Activated CD4-positive, alpha-beta T cell treated with anti-CD3 and anti-CD28 coated beads, Interleukin-2, amount 50 U/mL, for 24 hours (primary cell): ENCODE data around the gene QPRT.
"Not testable (repeated sequence)": the region's sequence is repeated elsewhere in the genome, so short reads cannot be mapped to it uniquely, and the experiment has no call there.

Experiments used
- DNase-seq, 2 donors: peaks; one replicate each; pipeline ENCODE4 v3.0.0-alpha.2; 2020; ENCODE audit warnings: low read depth in 1 of 2, low spot score in 1 of 2

The QPRT gene

GRCh38 chr16:29678691-29679267 lies at the start of gene QPRT:
Gene QPRT, plus strand, starts transcription at chr16:29679180. Its CDS starts 18 bp downstream, at chr16:29679198.
- DNase-seq, result no peak

GRCh38 chr16:29629318-29629717 lies 49.7 kb upstream of the QPRT start:
- not testable (repeated sequence) for DNase-seq

- not testable (repeated sequence) for DNase-seq
Observed at GRCh38 chr16:29631658-29632057, 47.3 kb upstream of the QPRT start.

- not testable (repeated sequence) for DNase-seq
Observed at GRCh38 chr16:29635902-29636301, 43.1 kb upstream of the QPRT start.

GRCh38 chr16:29636368-29636767 lies 42.6 kb upstream of the QPRT start:
- DNase-seq, result not testable (repeated sequence)

GRCh38 chr16:29638751-29639150 lies 40.2 kb upstream of the QPRT start:
- DNase-seq, result not testable (repeated sequence)

- DNase-seq, result no peak
Observed at GRCh38 chr16:29641561-29641960, 37.4 kb upstream of the QPRT start.

- no peak for DNase-seq
Observed at GRCh38 chr16:29643596-29643995, 35.4 kb upstream of the QPRT start.

- no peak for DNase-seq
Observed at GRCh38 chr16:29644338-29644857, 34.6 kb upstream of the QPRT start.

GRCh38 chr16:29644973-29645693 lies 33.8 kb upstream of the QPRT start:
- DNase-seq, result no peak

- DNase-seq, result no peak
Observed at GRCh38 chr16:29645694-29646187, 33.2 kb upstream of the QPRT start.

- no peak for DNase-seq
Observed at GRCh38 chr16:29646947-29647346, 32.0 kb upstream of the QPRT start.

GRCh38 chr16:29649588-29650494 lies 29.1 kb upstream of the QPRT start:
- DNase-seq, result no peak

GRCh38 chr16:29650771-29651170 lies 28.2 kb upstream of the QPRT start:
- DNase-seq, result no peak

- no peak for DNase-seq
Observed at GRCh38 chr16:29651774-29652349, 27.1 kb upstream of the QPRT start.

- DNase-seq, result no peak
Observed at GRCh38 chr16:29653471-29653870, 25.5 kb upstream of the QPRT start.

GRCh38 chr16:29653890-29654289 lies 25.1 kb upstream of the QPRT start:
- not testable (repeated sequence) for DNase-seq

- DNase-seq, result no peak
Observed at GRCh38 chr16:29656688-29657523, 22.1 kb upstream of the QPRT start.

- no peak for DNase-seq
Observed at GRCh38 chr16:29658705-29659104, 20.3 kb upstream of the QPRT start.
